Esophagus squamous epithelium (tissue), 4 donors: ENCODE results near the gene ASCL3.

Source experiments
- CTCF ChIP-seq, 6 experiments: fragments of 450-650 bp in 4 of 6; fragments of 200-600 bp in 2 of 6; sonication (generic) in 2 of 6; IDR thresholded peaks; one replicate each; pipeline ENCODE4 v1.5.1; 2016 to 2019; ENCODE audit warnings: antibody characterized with exemption in 6 of 6, mild to moderate bottlenecking in 4 of 6, moderate library complexity in 4 of 6
- POLR2A ChIP-seq, 4 donors: fragments of 450-650 bp; IDR thresholded peaks; one replicate each; pipeline ENCODE4 v1.6.1; 2017; ENCODE audit warnings: antibody characterized with exemption in 4 of 4, mild to moderate bottlenecking in 4 of 4, moderate library complexity in 3 of 4

GRCh38 chr11:8985462-8985861 is 42.6 kb upstream of the ASCL3 start:
- TF ChIP-seq CTCF (IDR thresholded peaks at IDR 0.05), result no peak
- TF ChIP-seq POLR2A (IDR thresholded peaks at IDR 0.05), result no peak
